ENCODE data around the gene GPRC5D. TPM values are rescaled to one million over a fixed set of nuclear protein-coding genes. Genes with fewer than 3 reads are reported as not detected.

The GPRC5D gene
- total RNA-seq, 1 experiment from 2014 or later, result 0.33 TPM

DNA sequence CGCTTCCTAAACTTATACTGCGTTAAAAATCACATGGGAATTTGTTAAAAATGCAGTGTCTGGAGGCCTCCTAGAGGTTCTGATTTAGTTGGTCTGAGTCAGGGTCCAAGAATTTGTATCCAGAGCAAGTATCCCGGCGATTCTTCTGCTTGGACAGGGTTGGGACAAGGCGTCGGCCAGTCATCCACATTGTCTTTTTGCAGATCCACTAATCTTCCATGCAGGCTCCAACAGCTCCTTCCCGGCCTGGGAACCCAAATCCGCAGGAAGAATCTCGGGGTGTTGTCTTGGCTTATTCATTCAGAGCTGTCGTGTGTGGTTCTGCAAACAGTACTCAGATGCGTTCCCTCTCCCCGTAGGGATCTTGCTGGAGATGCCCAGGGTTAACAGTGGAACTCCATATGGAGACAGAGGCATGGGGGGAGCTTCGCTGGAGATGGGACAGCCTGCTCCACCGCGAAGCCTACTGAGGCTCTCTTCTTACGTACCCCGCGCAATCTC lies 25.3 kb downstream of the GPRC5D start:
- DNase-seq (ENCODE audit: low spot score), result no peak
- H3K36me3 Mint-ChIP-seq, result no peaks in the 10 kb centered on the region
- ChIA-PET POLR2A (no interaction called here), CTCF (interaction anchor here (1.3 to 1.6 kb wide), 2 partner anchors 10 to 49 kb away, joined by 3 to 4 read pairs; no protein-coding TSS in a partner anchor)
- no peaks in the 10 kb centered on the region; the same call in 1 of the 2 replicates for H3K27me3 Mint-ChIP-seq (ENCODE audit: low read depth)
- peaks cover 10% of the 10 kb centered on the region for H3K9me3 Mint-ChIP-seq
- H3K4me3 Mint-ChIP-seq, result no peak overlapping the region
- ATAC-seq, result no peak
- no peak overlapping the region for H3K27ac Mint-ChIP-seq
- TF ChIP-seq ZNF232 (CRISPR knock-in tag; IDR thresholded peaks at IDR 0.05) (no peak), RORB (CRISPR knock-in tag; IDR thresholded peaks at IDR 0.05) (no peak), ZNF396 (CRISPR knock-in tag; IDR thresholded peaks at IDR 0.05; ENCODE audit: borderline replicate concordance) (no peak), JUN (CRISPR knock-in tag; IDR thresholded peaks at IDR 0.05) (no peak), TEAD1 (CRISPR knock-in tag; IDR thresholded peaks at IDR 0.05) (no peak), CREB1 (CRISPR knock-in tag; IDR thresholded peaks at IDR 0.05) (no peak), ZNF121 (CRISPR knock-in tag; IDR thresholded peaks at IDR 0.05) (no peak), ZNF423 (CRISPR knock-in tag; IDR thresholded peaks at IDR 0.05) (no peak), NFE2L1 (CRISPR knock-in tag; IDR thresholded peaks at IDR 0.05) (no peak), SP1 (CRISPR knock-in tag; conservative IDR thresholded peaks at IDR 0.05) (no peak), GRHL2 (CRISPR knock-in tag; IDR thresholded peaks at IDR 0.05; ENCODE audit: insufficient replicate concordance, severe bottlenecking) (no peak), SOX15 (CRISPR knock-in tag; IDR thresholded peaks at IDR 0.05) (no peak)
- TF ChIP-seq, protein P1, sequence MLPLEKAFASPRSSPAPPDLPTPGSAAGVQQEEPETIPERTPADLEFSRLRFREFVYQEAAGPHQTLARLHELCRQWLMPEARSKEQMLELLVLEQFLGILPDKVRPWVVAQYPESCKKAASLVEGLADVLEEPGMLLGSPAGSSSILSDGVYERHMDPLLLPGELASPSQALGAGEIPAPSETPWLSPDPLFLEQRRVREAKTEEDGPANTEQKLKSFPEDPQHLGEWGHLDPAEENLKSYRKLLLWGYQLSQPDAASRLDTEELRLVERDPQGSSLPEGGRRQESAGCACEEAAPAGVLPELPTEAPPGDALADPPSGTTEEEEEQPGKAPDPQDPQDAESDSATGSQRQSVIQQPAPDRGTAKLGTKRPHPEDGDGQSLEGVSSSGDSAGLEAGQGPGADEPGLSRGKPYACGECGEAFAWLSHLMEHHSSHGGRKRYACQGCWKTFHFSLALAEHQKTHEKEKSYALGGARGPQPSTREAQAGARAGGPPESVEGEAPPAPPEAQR (CRISPR knock-in tag; IDR thresholded peaks at IDR 0.05), result no peak
- TF ChIP-seq, protein P2, sequence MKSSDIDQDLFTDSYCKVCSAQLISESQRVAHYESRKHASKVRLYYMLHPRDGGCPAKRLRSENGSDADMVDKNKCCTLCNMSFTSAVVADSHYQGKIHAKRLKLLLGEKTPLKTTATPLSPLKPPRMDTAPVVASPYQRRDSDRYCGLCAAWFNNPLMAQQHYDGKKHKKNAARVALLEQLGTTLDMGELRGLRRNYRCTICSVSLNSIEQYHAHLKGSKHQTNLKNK (CRISPR knock-in tag; IDR thresholded peaks at IDR 0.05), result no peak
- TF ChIP-seq, protein P3, sequence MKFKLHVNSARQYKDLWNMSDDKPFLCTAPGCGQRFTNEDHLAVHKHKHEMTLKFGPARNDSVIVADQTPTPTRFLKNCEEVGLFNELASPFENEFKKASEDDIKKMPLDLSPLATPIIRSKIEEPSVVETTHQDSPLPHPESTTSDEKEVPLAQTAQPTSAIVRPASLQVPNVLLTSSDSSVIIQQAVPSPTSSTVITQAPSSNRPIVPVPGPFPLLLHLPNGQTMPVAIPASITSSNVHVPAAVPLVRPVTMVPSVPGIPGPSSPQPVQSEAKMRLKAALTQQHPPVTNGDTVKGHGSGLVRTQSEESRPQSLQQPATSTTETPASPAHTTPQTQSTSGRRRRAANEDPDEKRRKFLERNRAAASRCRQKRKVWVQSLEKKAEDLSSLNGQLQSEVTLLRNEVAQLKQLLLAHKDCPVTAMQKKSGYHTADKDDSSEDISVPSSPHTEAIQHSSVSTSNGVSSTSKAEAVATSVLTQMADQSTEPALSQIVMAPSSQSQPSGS (CRISPR knock-in tag; IDR thresholded peaks at IDR 0.05; ENCODE audit: borderline replicate concordance, low read depth), result no peak
- TF ChIP-seq, protein P4, sequence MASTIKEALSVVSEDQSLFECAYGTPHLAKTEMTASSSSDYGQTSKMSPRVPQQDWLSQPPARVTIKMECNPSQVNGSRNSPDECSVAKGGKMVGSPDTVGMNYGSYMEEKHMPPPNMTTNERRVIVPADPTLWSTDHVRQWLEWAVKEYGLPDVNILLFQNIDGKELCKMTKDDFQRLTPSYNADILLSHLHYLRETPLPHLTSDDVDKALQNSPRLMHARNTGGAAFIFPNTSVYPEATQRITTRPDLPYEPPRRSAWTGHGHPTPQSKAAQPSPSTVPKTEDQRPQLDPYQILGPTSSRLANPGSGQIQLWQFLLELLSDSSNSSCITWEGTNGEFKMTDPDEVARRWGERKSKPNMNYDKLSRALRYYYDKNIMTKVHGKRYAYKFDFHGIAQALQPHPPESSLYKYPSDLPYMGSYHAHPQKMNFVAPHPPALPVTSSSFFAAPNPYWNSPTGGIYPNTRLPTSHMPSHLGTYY (CRISPR knock-in tag; IDR thresholded peaks at IDR 0.05), result no peak
- TF ChIP-seq, protein P5, sequence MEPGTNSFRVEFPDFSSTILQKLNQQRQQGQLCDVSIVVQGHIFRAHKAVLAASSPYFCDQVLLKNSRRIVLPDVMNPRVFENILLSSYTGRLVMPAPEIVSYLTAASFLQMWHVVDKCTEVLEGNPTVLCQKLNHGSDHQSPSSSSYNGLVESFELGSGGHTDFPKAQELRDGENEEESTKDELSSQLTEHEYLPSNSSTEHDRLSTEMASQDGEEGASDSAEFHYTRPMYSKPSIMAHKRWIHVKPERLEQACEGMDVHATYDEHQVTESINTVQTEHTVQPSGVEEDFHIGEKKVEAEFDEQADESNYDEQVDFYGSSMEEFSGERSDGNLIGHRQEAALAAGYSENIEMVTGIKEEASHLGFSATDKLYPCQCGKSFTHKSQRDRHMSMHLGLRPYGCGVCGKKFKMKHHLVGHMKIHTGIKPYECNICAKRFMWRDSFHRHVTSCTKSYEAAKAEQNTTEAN (CRISPR knock-in tag; IDR thresholded peaks at IDR 0.05), result no peak
- TF ChIP-seq, protein P6, sequence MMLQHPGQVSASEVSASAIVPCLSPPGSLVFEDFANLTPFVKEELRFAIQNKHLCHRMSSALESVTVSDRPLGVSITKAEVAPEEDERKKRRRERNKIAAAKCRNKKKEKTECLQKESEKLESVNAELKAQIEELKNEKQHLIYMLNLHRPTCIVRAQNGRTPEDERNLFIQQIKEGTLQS (CRISPR knock-in tag; conservative IDR thresholded peaks at IDR 0.05), result no peak
- TF ChIP-seq, protein P7, sequence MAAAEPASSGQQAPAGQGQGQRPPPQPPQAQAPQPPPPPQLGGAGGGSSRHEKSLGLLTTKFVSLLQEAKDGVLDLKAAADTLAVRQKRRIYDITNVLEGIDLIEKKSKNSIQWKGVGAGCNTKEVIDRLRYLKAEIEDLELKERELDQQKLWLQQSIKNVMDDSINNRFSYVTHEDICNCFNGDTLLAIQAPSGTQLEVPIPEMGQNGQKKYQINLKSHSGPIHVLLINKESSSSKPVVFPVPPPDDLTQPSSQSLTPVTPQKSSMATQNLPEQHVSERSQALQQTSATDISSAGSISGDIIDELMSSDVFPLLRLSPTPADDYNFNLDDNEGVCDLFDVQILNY (CRISPR knock-in tag; IDR thresholded peaks at IDR 0.05), result no peak
- peaks cover 7% of the 10 kb centered on the region for H3K4me1 Mint-ChIP-seq

DNA sequence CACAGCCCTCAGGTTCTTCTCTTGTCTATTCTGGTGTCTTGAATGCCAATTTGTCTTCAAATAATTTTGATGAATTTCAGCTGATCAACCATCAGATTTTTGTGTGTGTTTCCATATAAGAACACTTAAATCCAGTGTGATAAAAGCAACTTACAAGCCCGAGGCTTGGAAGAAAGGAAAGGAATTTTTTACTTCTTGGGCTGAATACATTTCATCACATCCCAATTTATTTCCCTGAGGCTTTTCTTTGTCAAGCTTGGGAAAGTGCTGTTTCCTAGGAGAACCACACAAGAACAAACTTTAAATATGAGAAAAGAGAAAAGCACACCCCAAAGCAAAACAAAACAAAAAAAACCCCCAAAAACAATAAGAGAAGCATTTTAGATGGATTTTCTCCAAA lies 26.6 kb downstream of the GPRC5D start:
- H3K9me3 Mint-ChIP-seq, result peaks cover 5% of the 10 kb centered on the region
- CTCF ChIA-PET, result interaction anchor here (1.3 kb wide), 1 partner anchor 51 kb away, joined by 3 read pairs; no protein-coding TSS in a partner anchor
- no peaks in the 10 kb centered on the region for H3K36me3 Mint-ChIP-seq
- POLR2A ChIA-PET, result no interaction called here
- no peak for ATAC-seq
- no peak overlapping the region for H3K4me3 Mint-ChIP-seq
- H3K27ac Mint-ChIP-seq, result no peak overlapping the region
- H3K4me1 Mint-ChIP-seq, result peaks cover 8% of the 10 kb centered on the region
- DNase-seq (ENCODE audit: low spot score), result no peak
- no peaks in the 10 kb centered on the region; the same call in 1 of the 2 replicates for H3K27me3 Mint-ChIP-seq (ENCODE audit: low read depth)
- no peak for TF ChIP-seq GRHL2 (CRISPR knock-in tag; IDR thresholded peaks at IDR 0.05; ENCODE audit: insufficient replicate concordance, severe bottlenecking)
- TF ChIP-seq, protein P7 (CRISPR knock-in tag; IDR thresholded peaks at IDR 0.05), result no peak
- no peak for TF ChIP-seq SMAD3 (CRISPR knock-in tag; IDR thresholded peaks at IDR 0.05; ENCODE audit: borderline replicate concordance)
- no peak for TF ChIP-seq EMX1 (CRISPR knock-in tag; IDR thresholded peaks at IDR 0.05)
- no peak for TF ChIP-seq ZNF396 (CRISPR knock-in tag; IDR thresholded peaks at IDR 0.05; ENCODE audit: borderline replicate concordance)
- no peak for TF ChIP-seq PRRX2 (CRISPR knock-in tag; IDR thresholded peaks at IDR 0.05)
- no peak for TF ChIP-seq NR3C1 (CRISPR knock-in tag; conservative IDR thresholded peaks at IDR 0.05; ENCODE audit: low read depth)

Data from WTC11 (cell line).